IPS DF 4.7 (cell line): ENCODE data around the gene CDH12.
"Not testable (repeated sequence)": the region's sequence is repeated elsewhere in the genome, so short reads cannot be mapped to it uniquely, and the experiment has no call there.

Source experiments
- DNase-seq: peaks from one replicate; pipeline ENCODE4 v3.0.0-alpha.2; 2013; ENCODE audit warnings: low spot score; ENCODE audit errors: extremely low read depth

The CDH12 gene

GRCh38 chr5:22306011-22306410 lies 547.1 kb downstream of the CDH12 start:
- DNase-seq: no peak

GRCh38 chr5:22295832-22296231 lies 557.3 kb downstream of the CDH12 start:
- no peak for DNase-seq

- no peak for DNase-seq
These were observed 560.0 kb downstream of the CDH12 start for GRCh38 chr5:22293147-22293546.

- no peak for DNase-seq
These were observed 575.0 kb downstream of the CDH12 start for GRCh38 chr5:22278164-22278563.

- no peak for DNase-seq
These were observed 576.1 kb downstream of the CDH12 start for GRCh38 chr5:22277006-22277405.

GRCh38 chr5:22265855-22266254 lies 587.3 kb downstream of the CDH12 start:
- not testable (repeated sequence) for DNase-seq

GRCh38 chr5:22258139-22258538 lies 595.0 kb downstream of the CDH12 start:
- no peak for DNase-seq

- no peak for DNase-seq
These were observed 602.6 kb downstream of the CDH12 start for GRCh38 chr5:22250528-22250927.

GRCh38 chr5:22249209-22249729 lies 603.9 kb downstream of the CDH12 start:
- DNase-seq: no peak

- DNase-seq: no peak
These were observed 607.4 kb downstream of the CDH12 start for GRCh38 chr5:22245770-22246169.

- DNase-seq: no peak
These were observed 610.6 kb downstream of the CDH12 start for GRCh38 chr5:22242532-22242931.

- DNase-seq: no peak
These were observed 615.1 kb downstream of the CDH12 start for GRCh38 chr5:22238047-22238446.

- no peak for DNase-seq
These were observed 626.7 kb downstream of the CDH12 start for GRCh38 chr5:22226423-22226822.

GRCh38 chr5:22223079-22223478 lies 630.1 kb downstream of the CDH12 start:
- DNase-seq: no peak

- DNase-seq: not testable (repeated sequence)
These were observed 639.2 kb downstream of the CDH12 start for GRCh38 chr5:22213703-22214495.

GRCh38 chr5:22212254-22212991 lies 640.7 kb downstream of the CDH12 start:
- not testable (repeated sequence) for DNase-seq

- DNase-seq: not testable (repeated sequence)
These were observed 644.7 kb downstream of the CDH12 start for GRCh38 chr5:22208463-22208862.

- not testable (repeated sequence) for DNase-seq
These were observed 664.5 kb downstream of the CDH12 start for GRCh38 chr5:22188651-22189050.

GRCh38 chr5:22187632-22188228 lies 665.4 kb downstream of the CDH12 start:
- DNase-seq: not testable (repeated sequence)

GRCh38 chr5:22169226-22169625 lies 683.9 kb downstream of the CDH12 start:
- DNase-seq: not testable (repeated sequence)

- not testable (repeated sequence) for DNase-seq
These were observed 684.4 kb downstream of the CDH12 start for GRCh38 chr5:22168704-22169103.

GRCh38 chr5:22165931-22166330 lies 687.2 kb downstream of the CDH12 start:
- DNase-seq: not testable (repeated sequence)
